Gastrocnemius medialis (tissue), 4 donors: ENCODE results near the gene FCMR.

Source experiments
- POLR2A ChIP-seq, 2 donors: fragments of 450-650 bp; IDR thresholded peaks; one replicate each; pipeline ENCODE4 v1.6.1; 2017; ENCODE audit warnings: antibody characterized with exemption in 2 of 2, mild to moderate bottlenecking in 2 of 2, moderate library complexity in 2 of 2
- TF ChIP-seq, protein P1 (sequence below), 5 experiments: fragments of 450-650 bp in 3 of 5; fragments of 200-600 bp in 2 of 5; sonication (generic) in 2 of 5; IDR thresholded peaks in 4 of 5; conservative IDR thresholded peaks in 1 of 5; 1 replicate in 4 of 5; 2 replicates in 1 of 5; pipeline ENCODE4 v1.5.1; 2016 to 2019; ENCODE audit warnings: antibody characterized with exemption in 5 of 5, mild to moderate bottlenecking in 3 of 5, moderate library complexity in 3 of 5

DNA sequence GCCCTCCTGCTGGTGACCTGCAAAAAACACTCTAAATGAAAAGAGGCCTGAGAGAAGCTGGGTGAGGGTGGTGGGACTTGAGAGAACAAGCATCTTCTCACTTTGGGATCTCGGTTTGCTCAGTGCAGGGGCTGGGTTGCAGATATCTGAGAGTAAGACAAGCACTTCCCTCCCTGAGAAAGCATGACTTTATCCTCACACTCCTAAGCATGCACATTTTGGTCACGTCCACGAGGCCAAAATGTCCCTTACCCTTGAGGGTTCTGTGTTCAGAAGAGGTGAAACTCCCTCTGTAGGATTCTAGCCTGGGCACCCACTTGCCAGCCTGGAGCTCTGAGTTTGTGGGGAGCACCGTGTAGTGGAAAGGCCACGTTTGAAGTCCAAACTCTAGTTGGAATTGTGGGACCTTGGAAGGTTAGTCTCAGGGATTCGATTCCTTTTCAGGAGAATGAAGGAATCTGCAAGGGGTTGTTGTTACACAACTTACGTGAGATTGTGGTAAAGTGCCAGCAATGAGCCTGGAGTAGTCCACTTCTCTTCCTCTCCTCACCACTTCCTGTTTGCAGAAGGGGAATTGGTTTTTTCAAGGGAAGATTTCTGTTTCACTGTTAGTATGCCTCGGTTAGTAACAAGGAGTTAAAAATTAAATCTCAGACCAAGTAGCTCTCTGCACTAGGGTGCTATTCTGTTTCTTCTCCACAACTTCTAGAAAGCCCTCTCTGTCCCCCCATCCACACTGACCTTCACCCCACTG is 45.5 kb upstream of the FCMR start:
- TF ChIP-seq, protein P1, sequence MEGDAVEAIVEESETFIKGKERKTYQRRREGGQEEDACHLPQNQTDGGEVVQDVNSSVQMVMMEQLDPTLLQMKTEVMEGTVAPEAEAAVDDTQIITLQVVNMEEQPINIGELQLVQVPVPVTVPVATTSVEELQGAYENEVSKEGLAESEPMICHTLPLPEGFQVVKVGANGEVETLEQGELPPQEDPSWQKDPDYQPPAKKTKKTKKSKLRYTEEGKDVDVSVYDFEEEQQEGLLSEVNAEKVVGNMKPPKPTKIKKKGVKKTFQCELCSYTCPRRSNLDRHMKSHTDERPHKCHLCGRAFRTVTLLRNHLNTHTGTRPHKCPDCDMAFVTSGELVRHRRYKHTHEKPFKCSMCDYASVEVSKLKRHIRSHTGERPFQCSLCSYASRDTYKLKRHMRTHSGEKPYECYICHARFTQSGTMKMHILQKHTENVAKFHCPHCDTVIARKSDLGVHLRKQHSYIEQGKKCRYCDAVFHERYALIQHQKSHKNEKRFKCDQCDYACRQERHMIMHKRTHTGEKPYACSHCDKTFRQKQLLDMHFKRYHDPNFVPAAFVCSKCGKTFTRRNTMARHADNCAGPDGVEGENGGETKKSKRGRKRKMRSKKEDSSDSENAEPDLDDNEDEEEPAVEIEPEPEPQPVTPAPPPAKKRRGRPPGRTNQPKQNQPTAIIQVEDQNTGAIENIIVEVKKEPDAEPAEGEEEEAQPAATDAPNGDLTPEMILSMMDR (IDR thresholded peaks at IDR 0.05 in 4 of 5, conservative IDR thresholded peaks at IDR 0.05 in 1 of 5), result no peak
- no peak for TF ChIP-seq POLR2A (IDR thresholded peaks at IDR 0.05)
